Non-pigmented ciliary epithelial cell (primary cell): Measurements from ENCODE around the gene POU6F2.

Experiments used
- DNase-seq: peaks from one replicate; pipeline ENCODE4 v3.0.0-alpha.2; 2010; ENCODE audit warnings: low read depth

Gene POU6F2

DNA sequence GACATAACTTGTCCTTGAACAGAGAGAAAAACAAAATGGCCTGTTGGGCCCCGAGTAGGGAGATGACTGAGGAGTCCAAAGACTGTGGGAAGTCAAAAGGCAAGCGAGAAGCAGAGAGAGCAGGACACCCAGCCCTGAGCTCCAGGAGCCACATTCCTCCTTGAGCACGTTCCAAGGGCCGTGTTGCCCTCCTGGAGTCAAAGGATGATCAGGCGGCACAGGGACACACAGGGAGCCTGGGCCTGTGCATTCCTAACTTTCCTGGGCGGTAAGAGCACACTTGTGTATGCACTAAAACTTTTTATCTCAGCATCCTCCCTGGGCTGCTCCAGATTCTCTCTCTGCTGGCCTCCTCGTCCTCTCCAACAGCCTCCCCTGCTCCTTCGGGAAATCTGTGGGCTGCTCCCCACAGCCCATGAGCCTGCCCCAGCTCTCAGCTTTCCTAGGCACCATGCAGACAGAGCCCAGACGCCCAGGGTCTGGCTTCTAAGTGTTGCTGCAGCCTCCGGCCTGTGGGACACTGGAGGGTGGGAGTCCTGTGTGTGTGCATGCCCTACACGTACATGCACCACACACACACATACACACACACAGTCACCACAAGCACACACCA is 281.8 kb downstream of the POU6F2 start:
- DNase-seq = no peak

GRCh38 chr7:39260279-39260844 is 282.7 kb downstream of the POU6F2 start:
- no peak for DNase-seq

GRCh38 chr7:39261771-39262170 is 284.1 kb downstream of the POU6F2 start:
- DNase-seq = no peak

GRCh38 chr7:39265641-39266591 is 288.2 kb downstream of the POU6F2 start:
- DNase-seq = no peak

- no peak for DNase-seq
These were observed 291.3 kb downstream of the POU6F2 start for GRCh38 chr7:39269034-39269433.

GRCh38 chr7:39270018-39270417 is 292.3 kb downstream of the POU6F2 start:
- no peak for DNase-seq

- no peak for DNase-seq
These were observed 293.7 kb downstream of the POU6F2 start for GRCh38 chr7:39271402-39271801.

- DNase-seq = no peak
These were observed 294.4 kb downstream of the POU6F2 start for GRCh38 chr7:39272111-39272510.

GRCh38 chr7:39272691-39273090 is 295.0 kb downstream of the POU6F2 start:
- DNase-seq = no peak

GRCh38 chr7:39280337-39280736 is 302.6 kb downstream of the POU6F2 start:
- DNase-seq = no peak

DNA sequence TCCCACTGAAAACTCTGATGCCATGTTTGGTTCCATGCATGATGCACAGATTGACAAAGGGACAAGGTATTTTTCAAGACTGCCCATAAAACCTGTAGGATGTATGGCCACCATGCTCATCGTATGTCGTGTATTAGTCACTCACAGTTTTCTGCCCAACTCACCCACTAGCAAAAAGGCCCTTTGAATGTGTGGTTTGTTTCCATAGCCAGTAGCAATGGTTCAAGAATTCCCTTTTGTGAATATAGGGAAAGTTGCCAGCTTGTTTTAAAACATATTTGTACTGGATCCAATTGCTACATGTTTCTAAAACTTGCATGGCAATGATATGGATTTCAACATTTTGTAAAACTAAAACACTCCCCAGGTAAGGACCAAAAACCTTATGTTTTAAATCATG is 307.5 kb downstream of the POU6F2 start:
- DNase-seq = no peak

- no peak for DNase-seq
These were observed 310.6 kb downstream of the POU6F2 start for GRCh38 chr7:39288303-39288702.

GRCh38 chr7:39291628-39292410 is 314.1 kb downstream of the POU6F2 start:
- DNase-seq = no peak

- no peak for DNase-seq
These were observed 315.5 kb downstream of the POU6F2 start for GRCh38 chr7:39293056-39293823.

GRCh38 chr7:39294022-39294421 is 316.3 kb downstream of the POU6F2 start:
- DNase-seq = no peak

DNA sequence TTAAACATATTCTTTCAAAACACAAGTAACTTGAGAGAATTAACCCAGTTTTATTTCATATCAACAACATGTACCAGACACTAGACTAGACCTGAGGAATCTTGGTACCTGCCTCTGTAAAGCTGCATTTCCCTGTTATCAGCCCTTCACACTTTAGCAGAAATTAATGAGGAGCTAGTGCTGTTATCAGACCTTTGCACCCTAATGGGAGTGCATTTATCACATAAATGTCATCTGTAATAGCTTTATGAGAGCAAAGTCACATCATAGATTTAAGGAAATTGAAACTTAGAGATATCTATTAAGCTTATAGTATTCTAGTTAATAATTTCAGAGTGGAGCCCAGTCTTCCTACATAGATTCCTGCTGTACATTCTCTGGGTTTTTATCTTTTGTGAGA is 318.1 kb downstream of the POU6F2 start:
- DNase-seq = no peak

GRCh38 chr7:39299695-39300094 is 322.0 kb downstream of the POU6F2 start:
- no peak for DNase-seq

GRCh38 chr7:39300276-39300675 is 322.6 kb downstream of the POU6F2 start:
- no peak for DNase-seq

- DNase-seq = no peak
These were observed 323.8 kb downstream of the POU6F2 start for GRCh38 chr7:39301543-39301942.

GRCh38 chr7:39304178-39304577 is 326.5 kb downstream of the POU6F2 start:
- DNase-seq = no peak

DNA sequence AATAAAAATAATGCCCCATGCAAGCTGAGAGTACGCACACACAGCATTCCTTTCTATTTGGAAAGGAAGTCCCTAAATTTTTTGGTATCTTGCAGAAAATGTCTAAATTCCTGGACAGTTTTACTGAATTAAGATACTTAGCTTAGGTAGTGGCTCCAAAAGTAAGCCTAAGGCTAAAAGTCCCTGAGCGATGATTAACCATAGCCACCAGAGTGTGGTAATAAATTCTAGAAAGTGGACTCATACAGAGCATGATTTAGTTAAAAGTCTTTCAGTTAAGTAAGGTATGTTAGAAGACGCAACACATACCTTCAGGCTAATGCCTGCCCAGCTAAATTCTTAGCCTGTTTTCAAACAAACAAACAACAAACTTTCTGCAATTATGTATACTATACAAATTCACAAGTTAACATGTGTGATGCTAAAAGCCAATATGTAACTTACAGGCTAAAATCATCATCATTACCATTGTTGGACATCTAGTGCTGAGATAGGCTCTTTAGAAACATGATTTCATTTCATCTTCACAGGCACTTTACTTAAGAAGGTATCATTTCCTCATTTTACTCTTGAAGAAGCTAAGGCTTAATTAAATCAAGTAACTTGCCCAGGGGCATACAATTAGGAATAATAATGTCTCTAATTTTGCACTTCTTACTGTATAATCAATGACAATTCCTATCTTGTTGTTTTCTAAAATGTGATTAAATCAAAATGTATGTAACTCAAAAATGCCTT is 327.1 kb downstream of the POU6F2 start:
- no peak for DNase-seq
